Cerebellar cortex (tissue), 1 donor: ENCODE results near the gene PARP4.
"Not testable (repeated sequence)": the region's sequence is repeated elsewhere in the genome, so short reads cannot be mapped to it uniquely, and the experiment has no call there.

Experiments
- DNase-seq: peaks from one replicate; pipeline ENCODE4 v3.0.0-alpha.2; 2015; ENCODE audit warnings: low spot score

PARP4 gene

GRCh38 chr13:24505756-24506155 lies 6.8 kb downstream of the PARP4 start:
- no peak for DNase-seq

- DNase-seq, result no peak
Measured at GRCh38 chr13:24505256-24505655, 7.3 kb downstream of the PARP4 start.

GRCh38 chr13:24503379-24503696 lies 9.2 kb downstream of the PARP4 start:
- no peak for DNase-seq

GRCh38 chr13:24502533-24503378 lies 9.8 kb downstream of the PARP4 start:
- DNase-seq, result no peak

- DNase-seq, result no peak
Measured at GRCh38 chr13:24500977-24501376, 11.6 kb downstream of the PARP4 start.

- DNase-seq, result no peak
Measured at GRCh38 chr13:24497742-24498141, 14.8 kb downstream of the PARP4 start.

GRCh38 chr13:24496295-24496694 lies 16.3 kb downstream of the PARP4 start:
- not testable (repeated sequence) for DNase-seq

- no peak for DNase-seq
Measured at GRCh38 chr13:24495151-24495729, 17.3 kb downstream of the PARP4 start.

GRCh38 chr13:24493356-24493755 lies 19.2 kb downstream of the PARP4 start:
- DNase-seq, result no peak

GRCh38 chr13:24491845-24492244 lies 20.7 kb downstream of the PARP4 start:
- DNase-seq, result no peak

GRCh38 chr13:24489721-24490120 lies 22.9 kb downstream of the PARP4 start:
- DNase-seq, result no peak

- DNase-seq, result not testable (repeated sequence)
Measured at GRCh38 chr13:24488092-24488491, 24.5 kb downstream of the PARP4 start.

GRCh38 chr13:24486017-24486657 lies 26.4 kb downstream of the PARP4 start:
- not testable (repeated sequence) for DNase-seq

GRCh38 chr13:24473686-24474085 lies 38.9 kb downstream of the PARP4 start:
- no peak for DNase-seq

GRCh38 chr13:24472129-24472528 lies 40.4 kb downstream of the PARP4 start:
- DNase-seq, result not testable (repeated sequence)

GRCh38 chr13:24463078-24463477 lies 49.5 kb downstream of the PARP4 start:
- no peak for DNase-seq

GRCh38 chr13:24460256-24460655 lies 52.3 kb downstream of the PARP4 start:
- DNase-seq, result no peak

- DNase-seq, result no peak
Measured at GRCh38 chr13:24459726-24460125, 52.9 kb downstream of the PARP4 start.

- no peak for DNase-seq
Measured at GRCh38 chr13:24459234-24459633, 53.3 kb downstream of the PARP4 start.

- no peak for DNase-seq
Measured at GRCh38 chr13:24458736-24459135, 53.8 kb downstream of the PARP4 start.

GRCh38 chr13:24456396-24456795 lies 56.2 kb downstream of the PARP4 start:
- no peak for DNase-seq

GRCh38 chr13:24454056-24454455 lies 58.5 kb downstream of the PARP4 start:
- DNase-seq, result no peak

- DNase-seq, result no peak
Measured at GRCh38 chr13:24452044-24452443, 60.5 kb downstream of the PARP4 start.
